Measurements from ENCODE around the gene PPP1R26. TPM values are rescaled to one million over a fixed set of nuclear protein-coding genes. Genes with fewer than 3 reads are reported as not detected.
A peak's percentile ranks its signal among the peaks of the same experiment; 100 is the strongest.

PPP1R26 gene
- total and polyA plus RNA-seq, 2 of the 13 experiments (the other 11 are each of a cell fraction or from before 2014, with no cell fraction given), result 8.6 to 11.6 TPM

DNA sequence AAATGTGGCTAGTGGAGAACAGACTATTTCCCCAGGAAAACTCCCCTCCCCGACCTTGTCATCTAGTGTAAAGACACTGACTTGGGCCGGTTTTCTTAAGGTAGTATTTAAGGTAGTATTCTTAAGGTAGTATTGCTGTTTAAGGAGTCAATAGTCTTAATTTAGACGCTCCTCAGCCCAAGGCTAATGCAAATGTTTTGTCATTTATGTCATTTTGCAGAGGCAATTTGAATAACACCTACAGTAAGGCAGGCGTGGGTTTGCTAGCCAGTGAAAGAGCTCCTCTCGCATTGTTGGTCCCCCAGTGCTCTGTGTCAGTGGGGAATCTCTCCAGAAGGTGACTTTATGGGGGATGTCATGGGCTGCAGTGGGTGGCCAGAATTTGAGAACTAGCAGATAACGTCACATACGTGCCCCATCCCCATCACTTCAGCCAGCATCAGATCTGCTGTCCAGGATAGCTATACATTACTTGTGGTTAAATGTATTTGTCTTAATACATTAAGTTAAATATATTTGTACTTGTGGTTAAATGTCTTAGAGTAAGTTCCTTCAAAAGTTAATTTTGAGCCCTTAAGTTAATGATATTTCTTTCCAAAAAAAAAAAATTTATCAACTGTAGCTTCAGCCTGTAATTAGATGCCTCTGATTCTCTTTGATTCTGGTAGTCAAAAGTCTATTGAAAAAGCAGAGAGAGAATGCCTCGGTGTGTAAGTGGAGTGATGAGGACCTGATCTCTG is 2.6 kb downstream of the PPP1R26 start:
- FAIRE-seq, result no peak
- Histone ChIP-seq H3K79me2 (ENCODE audit: insufficient read depth, low read length) (peaks cover 16% of the 10 kb centered on the region), H3K36me3 (replicated peaks in 1 of 2; ENCODE audit: control insufficient read depth in 1 of 2, insufficient read depth in 2 of 2, low read length in 2 of 2) (peaks cover 13 to 29% of the 10 kb centered on the region in 2 experiments; a peak in 4 of 5 replicates), H2AFZ (ENCODE audit: low read length) (no peak overlapping the region), H3K27ac (ENCODE audit: extremely low read length, insufficient read depth, low read length) (no peak overlapping the region), H3K9ac (ENCODE audit: insufficient read depth, low read depth, low read length) (no peak overlapping the region), H3K9me3 (ENCODE audit: low read length) (no peaks in the 10 kb centered on the region), H3K4me2 (ENCODE audit: low read depth, low read length) (no peak overlapping the region), H4K20me1 (ENCODE audit: insufficient read depth, low read length) (no peaks in the 10 kb centered on the region; the same call in 1 of the 2 replicates), H3K4me1 (ENCODE audit: insufficient read depth, low read length) (peaks cover 32% of the 10 kb centered on the region), H3K4me3 (replicated peaks in 1 of 3; ENCODE audit: insufficient read depth in 1 of 3, low read depth in 2 of 3, low read length in 3 of 3) (no peak overlapping the region), H3K27me3 (ENCODE audit: control insufficient read depth in 1 of 2, insufficient read depth in 2 of 2, low read length in 2 of 2) (no peaks in the 10 kb centered on the region; a peak in 1 of 5 replicates)
- 84% methylated on average over 8 of the region's 8 CpGs for WGBS (ENCODE audit: low lambda C conversion rate)
- intact Hi-C loops (cut with micrococcal nuclease; ENCODE audit: unreplicated experiment) (no loop called here), in situ Hi-C loops (cut with HindIII; ENCODE audit: extremely low pct_ligation_motif_present, low pct_unique_long_range_greater_than_20kb) (no loop called here)
- CTCF ChIA-PET (ENCODE audit: low intra/inter-chr PET ratio, low total read pairs), result no interaction called here
- ATAC-seq, result no peak
- POLR2A ChIA-PET, result no interaction called here
- TF ChIP-seq NONO (IDR thresholded peaks at IDR 0.05) (no peak), NONO (CRISPR knock-in tag; conservative IDR thresholded peaks at IDR 0.05) (no peak), POLR2AphosphoS5 (IDR thresholded peaks at IDR 0.05; ENCODE audit: low read depth, low read length) (no peak)
- TF ChIP-seq, protein P1, sequence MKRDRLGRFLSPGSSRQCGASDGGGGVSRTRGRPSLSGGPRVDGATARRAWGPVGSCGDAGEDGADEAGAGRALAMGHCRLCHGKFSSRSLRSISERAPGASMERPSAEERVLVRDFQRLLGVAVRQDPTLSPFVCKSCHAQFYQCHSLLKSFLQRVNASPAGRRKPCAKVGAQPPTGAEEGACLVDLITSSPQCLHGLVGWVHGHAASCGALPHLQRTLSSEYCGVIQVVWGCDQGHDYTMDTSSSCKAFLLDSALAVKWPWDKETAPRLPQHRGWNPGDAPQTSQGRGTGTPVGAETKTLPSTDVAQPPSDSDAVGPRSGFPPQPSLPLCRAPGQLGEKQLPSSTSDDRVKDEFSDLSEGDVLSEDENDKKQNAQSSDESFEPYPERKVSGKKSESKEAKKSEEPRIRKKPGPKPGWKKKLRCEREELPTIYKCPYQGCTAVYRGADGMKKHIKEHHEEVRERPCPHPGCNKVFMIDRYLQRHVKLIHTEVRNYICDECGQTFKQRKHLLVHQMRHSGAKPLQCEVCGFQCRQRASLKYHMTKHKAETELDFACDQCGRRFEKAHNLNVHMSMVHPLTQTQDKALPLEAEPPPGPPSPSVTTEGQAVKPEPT (CRISPR knock-in tag; IDR thresholded peaks at IDR 0.05; ENCODE audit: low read depth), result peak; percentile 98
- BruUV-seq (replicated peaks), result TSS peak; percentile 21
- DNase-seq (ENCODE audit: low spot score), result no peak

Measured in HepG2 (cell line).